Testis (tissue), 3 donors: ENCODE data around the gene ZMYND10. TPM values are rescaled to one million over a fixed set of nuclear protein-coding genes. Genes with fewer than 3 reads are reported as not detected.

Experiments used
- DNase-seq: peaks from one replicate; pipeline ENCODE4 v3.0.0-alpha.2; 2019
- H3K27ac ChIP-seq, 2 donors: fragments of 200-600 bp; sonication (generic); one replicate each; pipeline ENCODE4 v1.5.1; 2019
- H3K27me3 ChIP-seq: fragments of 200-600 bp; sonication (generic); one replicate; pipeline ENCODE4 v1.5.1; 2019
- H3K36me3 ChIP-seq: fragments of 200-600 bp; sonication (generic); one replicate; pipeline ENCODE4 v1.5.1; 2017; ENCODE audit warnings: low read depth; ENCODE audit errors: missing control alignments
- H3K4me1 ChIP-seq: fragments of 200-600 bp; sonication (generic); one replicate; pipeline ENCODE4 v1.5.1; 2019
- H3K4me3 ChIP-seq, 2 donors: fragments of 200-600 bp; sonication (generic); one replicate each; pipeline ENCODE4 v1.5.1; 2017 to 2019
- H3K9me3 ChIP-seq: fragments of 200-600 bp; sonication (generic); one replicate; pipeline ENCODE4 v1.5.1; 2017
- POLR2A ChIP-seq: fragments of 450-650 bp; IDR thresholded peaks from one replicate; pipeline ENCODE4 v1.6.1; 2017; ENCODE audit warnings: antibody characterized with exemption, mild to moderate bottlenecking, moderate library complexity
- WGBS, 2 donors: methylation state at CpG; one replicate each; pipeline ENCODE4 v1.1.5; 2018; 5-methylcytosine and 5-hydroxymethylcytosine counted together
- intact Hi-C: fragments of 100-400 bp; cut with DNase I; formaldehyde crosslinking; loops from one replicate; pipeline ENCODE4 v1.15.1; 2023; ENCODE audit warnings: low total_unique reads
- polyA plus RNA-seq: library from polyadenylated mRNA; stranded (reverse); fragments of 350-450 nt; fragmentation: Illumina TruSeq; extraction: RNeasy Lipid Tissue Mini Kit (QIAGEN cat#74804); gene quantifications from one replicate; pipeline ENCODE4 v1.2.3, GENCODE V29; 2014; ENCODE audit warnings: low read depth, low replicate concordance; ENCODE audit not compliant: insufficient read depth
- total RNA-seq, 2 donors: library from RNA; depleted of rRNA; stranded (reverse); fragments of >200 nt; gene quantifications; one replicate each; pipeline ENCODE4 v1.2.3, GENCODE V29; 2016
- TF ChIP-seq, protein P1 (sequence below), 3 experiments: fragments of 450-650 bp in 2 of 3; fragments of 200-600 bp in 1 of 3; sonication (generic) in 1 of 3; IDR thresholded peaks; one replicate each; pipeline ENCODE4 v1.5.1; 2016 to 2019; ENCODE audit warnings: antibody characterized with exemption in 3 of 3, mild to moderate bottlenecking in 2 of 3, moderate library complexity in 1 of 3

ZMYND10 gene
- total and polyA plus RNA-seq, 3 donors from 2014 or later, result 241 to 763 (median 335) TPM

DNA sequence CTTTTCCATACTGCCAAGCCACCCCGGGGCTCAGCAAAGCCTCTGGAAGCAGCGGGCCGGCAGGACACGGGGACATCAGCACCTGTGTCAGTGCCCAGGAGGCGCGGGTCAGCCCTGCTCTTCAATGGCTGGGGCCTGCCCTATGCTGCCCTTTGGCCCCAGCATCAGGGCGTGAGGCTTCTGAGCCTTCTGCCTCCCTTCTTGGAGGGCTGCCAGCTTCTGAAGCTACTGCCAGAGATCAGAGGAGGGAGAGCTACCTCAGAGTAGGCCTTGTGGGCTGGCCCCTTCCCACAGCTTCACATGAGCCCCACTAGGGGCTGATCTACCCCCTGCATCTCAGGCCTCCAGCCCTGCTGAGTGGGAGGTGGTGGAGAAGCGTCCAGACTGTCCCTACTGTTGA is 26.8 kb upstream of the ZMYND10 start:
- 57 to 90% methylated on average over 7 to 8 of the region's 8 CpGs for WGBS, 2 donors
- Histone ChIP-seq H3K27ac (no peak overlapping the region), H3K36me3 (no peaks in the 10 kb centered on the region), H3K9me3 (no peaks in the 10 kb centered on the region), H3K27me3 (no peaks in the 10 kb centered on the region), H3K4me1 (no peaks in the 10 kb centered on the region), H3K4me3 (no peak overlapping the region)
- DNase-seq, result peak; percentile 64
- intact Hi-C loops, result no loop called here
- no peak for TF ChIP-seq POLR2A

DNA sequence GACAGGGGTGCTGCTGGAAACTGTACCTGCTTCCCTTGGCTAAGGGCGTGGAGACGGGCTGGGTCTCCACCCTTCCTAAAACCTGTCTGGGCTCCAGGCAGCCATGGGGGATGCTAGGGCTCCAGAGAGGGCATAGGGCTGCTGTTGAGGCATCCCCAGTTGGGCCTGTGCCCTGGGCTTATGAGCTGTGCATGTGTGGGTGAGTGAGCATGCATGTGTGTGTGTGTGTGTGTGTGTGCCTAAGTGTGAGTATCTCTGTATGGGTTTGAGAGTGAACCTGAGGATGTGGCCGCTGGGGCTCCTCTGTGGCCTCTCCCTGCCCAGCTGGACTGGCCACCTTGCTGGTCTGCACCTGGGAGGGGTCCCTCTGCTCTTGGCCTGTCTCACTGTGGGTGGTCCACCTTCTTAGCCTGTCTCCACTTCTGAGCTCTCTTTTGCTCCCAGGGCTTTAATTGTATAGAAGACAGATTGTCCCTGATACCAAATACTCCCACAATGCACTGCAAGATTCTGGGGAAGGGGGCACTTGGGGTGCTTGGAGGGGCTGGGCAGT is 25.7 kb upstream of the ZMYND10 start:
- intact Hi-C loops, result no loop called here
- H3K36me3 ChIP-seq, result no peaks in the 10 kb centered on the region
- 91 to 93% methylated on average over 3 of the region's 3 CpGs for WGBS, 2 donors

DNA sequence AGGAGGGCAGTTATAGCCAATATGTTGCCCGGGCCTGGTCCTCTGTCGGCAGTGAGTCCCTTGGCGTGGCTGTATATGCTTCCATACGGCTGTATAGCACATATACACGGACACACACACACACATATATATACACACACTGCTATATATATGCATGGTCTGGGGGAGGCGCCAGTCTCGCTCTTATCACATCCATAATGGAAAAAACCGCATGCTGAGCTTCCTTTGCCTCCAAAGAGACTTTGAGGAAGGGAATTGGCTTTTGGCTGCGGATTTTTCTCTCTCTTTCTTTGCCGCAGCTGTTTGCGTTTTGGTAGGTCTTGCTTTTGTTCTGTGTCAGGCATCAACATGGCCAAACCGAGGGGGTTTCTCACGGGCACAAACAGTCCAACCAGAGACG is 25.1 kb upstream of the ZMYND10 start:
- no peak for DNase-seq
- no peak for TF ChIP-seq POLR2A
- TF ChIP-seq, protein P1, sequence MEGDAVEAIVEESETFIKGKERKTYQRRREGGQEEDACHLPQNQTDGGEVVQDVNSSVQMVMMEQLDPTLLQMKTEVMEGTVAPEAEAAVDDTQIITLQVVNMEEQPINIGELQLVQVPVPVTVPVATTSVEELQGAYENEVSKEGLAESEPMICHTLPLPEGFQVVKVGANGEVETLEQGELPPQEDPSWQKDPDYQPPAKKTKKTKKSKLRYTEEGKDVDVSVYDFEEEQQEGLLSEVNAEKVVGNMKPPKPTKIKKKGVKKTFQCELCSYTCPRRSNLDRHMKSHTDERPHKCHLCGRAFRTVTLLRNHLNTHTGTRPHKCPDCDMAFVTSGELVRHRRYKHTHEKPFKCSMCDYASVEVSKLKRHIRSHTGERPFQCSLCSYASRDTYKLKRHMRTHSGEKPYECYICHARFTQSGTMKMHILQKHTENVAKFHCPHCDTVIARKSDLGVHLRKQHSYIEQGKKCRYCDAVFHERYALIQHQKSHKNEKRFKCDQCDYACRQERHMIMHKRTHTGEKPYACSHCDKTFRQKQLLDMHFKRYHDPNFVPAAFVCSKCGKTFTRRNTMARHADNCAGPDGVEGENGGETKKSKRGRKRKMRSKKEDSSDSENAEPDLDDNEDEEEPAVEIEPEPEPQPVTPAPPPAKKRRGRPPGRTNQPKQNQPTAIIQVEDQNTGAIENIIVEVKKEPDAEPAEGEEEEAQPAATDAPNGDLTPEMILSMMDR (IDR thresholded peaks at IDR 0.05), result no peak
- intact Hi-C loops, result no loop called here
- H3K36me3 ChIP-seq, result no peaks in the 10 kb centered on the region
- H3K4me3 ChIP-seq, result no peak overlapping the region
- no peaks in the 10 kb centered on the region for H3K9me3 ChIP-seq
- 63 to 71% methylated on average over 14 of the region's 14 CpGs for WGBS, 2 donors
- H3K27ac ChIP-seq, result no peak overlapping the region
- H3K4me1 ChIP-seq, result no peaks in the 10 kb centered on the region
- no peaks in the 10 kb centered on the region for H3K27me3 ChIP-seq

More for the DNA sequence above, 25.7 kb upstream of the ZMYND10 start:
- Histone ChIP-seq H3K27me3 (no peaks in the 10 kb centered on the region), H3K9me3 (no peaks in the 10 kb centered on the region), H3K4me1 (no peaks in the 10 kb centered on the region), H3K4me3 (no peak overlapping the region), H3K27ac (no peak overlapping the region)
- no peak for DNase-seq
- no peak for TF ChIP-seq POLR2A
- TF ChIP-seq, protein P1 (IDR thresholded peaks at IDR 0.05), result no peak

DNA sequence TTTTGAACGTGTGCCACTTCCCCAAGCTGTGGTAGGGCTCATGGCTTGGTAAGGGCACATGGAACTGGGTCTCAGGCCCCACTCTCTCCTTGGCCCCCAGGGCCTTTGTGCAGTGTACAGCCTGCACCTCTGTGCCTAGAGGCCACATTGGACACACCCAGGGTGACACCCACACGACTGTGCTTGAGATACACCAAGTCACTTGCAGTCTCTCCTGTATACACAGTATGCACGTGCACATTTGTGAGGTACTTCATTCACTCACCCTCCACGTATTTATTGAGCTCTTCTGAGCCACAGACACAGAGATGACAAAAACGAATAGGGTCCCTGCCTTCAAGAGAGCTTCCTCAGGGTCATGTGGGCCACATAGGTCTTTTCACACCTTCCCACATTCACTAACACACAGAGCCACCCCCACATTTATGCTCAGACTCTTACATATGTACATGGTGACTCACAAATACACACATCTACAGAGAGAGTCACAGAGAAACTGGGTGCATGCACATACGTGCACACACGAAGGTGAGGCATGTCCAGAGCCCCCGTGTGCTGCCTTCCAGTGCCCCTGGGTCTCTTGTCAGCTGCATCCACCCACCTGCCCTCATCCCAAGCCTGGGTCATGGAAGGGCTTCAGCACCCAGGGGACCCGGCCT is 23.6 kb upstream of the ZMYND10 start:
- Histone ChIP-seq H3K9me3 (no peaks in the 10 kb centered on the region), H3K4me1 (peaks cover 7% of the 10 kb centered on the region), H3K4me3 (no peak overlapping the region), H3K27me3 (no peaks in the 10 kb centered on the region), H3K27ac (no peak overlapping the region), H3K36me3 (no peaks in the 10 kb centered on the region)
- TF ChIP-seq, protein P1 (IDR thresholded peaks at IDR 0.05), result no peak
- 79 to 86% methylated on average over 7 to 9 of the region's 9 CpGs for WGBS, 2 donors
- intact Hi-C loops, result loop anchor here (10.0 kb wide), 1 partner anchor 176 kb away; no protein-coding TSS in a partner anchor
- no peak for DNase-seq

DNA sequence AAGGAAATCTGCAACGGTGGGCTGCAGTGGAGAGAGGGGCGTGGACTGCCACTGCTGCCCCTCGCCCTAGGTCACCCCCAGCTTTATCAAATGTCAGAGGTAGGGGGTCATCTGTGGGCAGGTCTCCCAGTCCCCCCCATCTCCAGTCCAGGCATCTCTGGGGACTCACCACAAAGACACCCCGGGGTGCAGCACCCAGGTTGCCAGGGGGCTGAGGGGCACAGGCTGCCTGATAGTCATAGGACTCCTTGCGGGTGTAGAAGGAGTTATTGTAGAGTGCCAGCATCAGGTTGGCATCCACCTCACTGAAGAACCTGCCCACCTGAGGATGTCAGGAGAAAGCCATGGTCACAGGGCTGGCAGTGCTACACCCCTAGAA is 20.3 kb upstream of the ZMYND10 start:
- peaks cover 7% of the 10 kb centered on the region for H3K4me1 ChIP-seq
- H3K36me3 ChIP-seq, result no peaks in the 10 kb centered on the region
- no peaks in the 10 kb centered on the region for H3K27me3 ChIP-seq
- TF ChIP-seq, protein P1 (IDR thresholded peaks at IDR 0.05), result no peak
- TF ChIP-seq POLR2A, result no peak
- no peak overlapping the region for H3K27ac ChIP-seq
- intact Hi-C loops, result loop anchor here (10.0 kb wide), 1 partner anchor 179 kb away; no protein-coding TSS in a partner anchor
- WGBS, 2 donors, result 78 to 100% methylated on average over 1 to 5 of the region's 5 CpGs
- H3K9me3 ChIP-seq, result no peaks in the 10 kb centered on the region
- H3K4me3 ChIP-seq, result peak overlapping the region in 1 of 2 donors; percentile 60
- no peak for DNase-seq
